ENCODE measurements around the gene GNG11.

Gene GNG11

DNA sequence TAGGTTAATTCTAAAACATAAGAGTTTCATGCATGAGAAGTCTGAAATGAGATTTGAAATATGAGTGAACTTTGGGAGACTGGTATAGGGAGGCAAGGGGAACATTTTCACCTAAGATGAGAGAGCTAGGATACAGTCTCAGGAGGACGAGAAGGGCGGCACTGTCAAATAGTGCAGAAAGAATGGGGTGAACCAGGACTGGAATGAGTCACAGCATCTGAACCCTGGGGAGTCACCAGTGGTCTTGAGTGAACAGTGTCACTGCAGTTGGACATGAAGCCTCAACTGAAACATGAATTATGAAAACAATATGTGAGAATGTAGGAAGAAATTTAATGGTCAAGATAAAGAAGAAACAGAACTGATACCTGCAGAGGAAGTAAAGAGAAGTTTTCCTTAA lies 33.8 kb downstream of the GNG11 start:
- DNase-seq = no peak

DNA sequence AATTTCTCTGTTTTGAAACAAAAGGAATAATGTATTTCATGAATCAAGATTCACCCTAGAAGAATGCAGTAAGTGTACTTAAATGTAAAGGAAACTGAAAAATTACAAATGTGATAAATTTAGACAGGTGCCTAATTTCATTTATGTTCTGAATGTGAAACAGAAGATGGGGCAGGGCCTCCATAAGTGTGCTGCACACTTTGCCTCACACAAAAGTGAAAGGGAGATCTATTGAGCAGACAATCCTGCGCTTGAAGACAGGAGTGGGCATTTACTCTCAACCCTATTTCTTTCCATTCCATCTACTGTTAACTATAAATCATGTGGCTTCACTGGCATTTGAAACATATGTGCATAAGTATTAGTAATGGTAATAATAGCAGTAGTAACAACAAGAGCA lies 36.2 kb downstream of the GNG11 start:
- no peak for DNase-seq

DNA sequence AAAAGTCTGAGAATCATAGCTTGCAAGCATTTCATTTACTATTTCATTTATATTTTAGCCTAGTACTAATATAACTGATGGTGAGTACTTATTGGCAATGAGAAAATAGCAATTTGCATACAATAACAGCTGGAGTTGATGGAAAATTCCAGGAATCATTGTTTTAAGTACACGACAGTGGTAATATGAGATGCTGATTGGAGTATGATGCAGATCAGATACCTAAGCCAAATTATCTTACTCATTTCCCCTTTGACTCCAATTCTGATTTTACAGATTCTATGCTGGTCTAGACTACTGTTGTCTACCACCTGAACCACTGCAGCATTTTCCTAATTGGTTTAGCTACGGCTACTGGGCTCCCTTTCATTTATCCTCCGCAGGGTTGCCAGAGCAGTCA lies 36.7 kb downstream of the GNG11 start:
- no peak for DNase-seq

DNA sequence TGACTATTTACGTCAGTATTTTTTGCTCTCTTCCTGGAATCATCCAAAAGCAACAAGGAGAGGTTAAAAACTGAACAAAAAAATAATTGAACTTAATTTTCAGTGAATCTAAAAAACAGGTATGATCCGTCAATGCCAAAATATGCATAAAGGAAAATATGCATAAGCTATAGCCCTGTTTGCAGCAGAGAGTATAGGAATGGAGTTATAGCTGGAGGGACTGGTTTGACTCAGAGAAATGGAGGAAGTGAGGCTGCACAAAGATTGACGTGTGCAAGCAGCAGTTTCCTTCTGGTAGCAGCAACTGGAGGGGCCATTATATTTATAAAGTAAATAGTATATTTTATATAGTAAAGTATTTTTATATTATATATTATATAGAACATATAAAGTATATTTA lies 37.1 kb downstream of the GNG11 start:
- DNase-seq = no peak

DNA sequence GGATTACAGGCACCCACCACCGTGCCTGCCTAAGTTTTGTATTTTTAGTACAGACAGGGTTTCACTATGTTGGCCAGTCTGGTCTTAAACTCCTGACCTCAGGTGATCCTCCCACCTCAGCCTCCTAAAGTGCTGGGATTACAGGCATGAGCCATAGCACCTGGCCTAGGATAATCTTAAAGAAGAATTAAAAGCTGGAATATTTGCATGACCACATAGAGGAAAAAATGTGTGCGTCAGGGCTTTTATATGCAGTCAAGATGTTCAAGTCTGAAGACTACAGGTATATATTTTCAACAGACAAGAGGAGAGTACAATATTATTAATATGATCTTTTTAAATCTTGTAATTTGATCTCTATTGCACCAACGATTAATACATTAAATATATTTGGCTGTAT lies 39.5 kb downstream of the GNG11 start:
- DNase-seq = no peak

DNA sequence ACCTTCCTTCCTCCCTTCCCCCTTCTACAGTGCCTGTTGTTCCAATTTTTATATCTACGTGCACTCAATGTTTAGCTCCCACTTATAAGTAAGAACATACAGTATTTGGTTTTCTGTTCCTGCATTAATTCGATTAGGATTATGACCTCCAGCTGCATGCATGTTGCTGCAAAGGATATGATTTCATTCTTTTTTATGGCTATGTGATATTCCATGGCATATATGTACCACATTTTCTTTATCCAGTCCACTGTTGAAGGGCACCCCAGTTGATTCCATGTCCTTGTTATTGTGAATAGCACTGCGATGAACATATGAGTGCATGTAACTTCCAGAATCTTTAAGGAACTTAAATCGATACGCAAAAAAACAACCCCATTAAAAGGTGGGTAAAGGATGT lies 42.7 kb downstream of the GNG11 start:
- no peak for DNase-seq

DNA sequence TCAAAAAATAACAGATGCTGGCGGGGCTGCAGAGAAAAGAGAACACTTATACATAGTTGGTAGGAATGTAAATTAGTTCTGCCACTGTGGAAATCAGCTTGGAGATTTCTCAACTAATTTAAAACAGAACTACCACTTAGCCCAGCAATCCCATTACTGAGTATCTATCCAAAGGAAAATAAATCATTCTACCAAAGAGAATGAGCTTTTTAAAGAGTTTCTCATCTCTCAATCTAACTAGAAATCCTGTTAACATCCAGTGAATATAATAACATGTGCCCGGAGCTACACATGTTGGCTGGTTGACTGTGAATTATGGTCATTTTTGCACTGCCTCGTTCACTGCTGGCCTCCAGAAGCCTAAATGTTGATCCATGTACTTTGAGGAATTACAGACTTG lies 43.3 kb downstream of the GNG11 start:
- no peak for DNase-seq

DNA sequence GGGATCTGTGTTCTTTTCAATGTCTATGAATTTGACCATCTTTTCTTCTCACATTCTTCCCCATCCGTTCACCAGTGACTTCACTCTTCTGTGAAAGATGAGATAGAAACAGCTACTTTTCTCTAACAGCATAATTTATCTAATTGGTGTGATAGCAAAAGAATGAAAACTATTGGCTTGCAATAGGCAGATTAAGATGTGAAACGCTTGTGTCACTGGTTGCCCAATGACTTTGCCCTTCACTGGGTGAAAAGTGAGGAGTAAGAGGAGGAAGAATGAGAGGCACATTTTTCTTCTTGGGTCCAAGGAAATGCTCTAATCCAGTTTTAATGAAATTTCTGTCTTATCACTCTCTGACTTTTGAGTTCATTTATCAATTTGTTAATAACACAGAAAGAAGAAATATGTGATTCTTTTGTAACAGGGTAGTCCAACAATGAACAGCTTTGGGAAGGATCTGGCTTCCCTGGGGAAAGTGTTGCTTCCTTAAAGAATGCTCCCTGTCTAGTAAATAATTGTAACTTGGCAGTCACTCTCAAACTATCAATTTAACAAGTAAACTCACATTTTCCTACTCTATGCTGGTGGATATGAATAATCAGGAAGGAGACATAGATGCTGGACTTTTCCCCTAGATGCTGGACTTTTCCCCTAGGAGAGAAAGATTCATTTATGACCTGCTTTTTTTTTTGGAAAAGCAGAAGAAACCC lies 47.5 kb downstream of the GNG11 start:
- DNase-seq = no peak

DNA sequence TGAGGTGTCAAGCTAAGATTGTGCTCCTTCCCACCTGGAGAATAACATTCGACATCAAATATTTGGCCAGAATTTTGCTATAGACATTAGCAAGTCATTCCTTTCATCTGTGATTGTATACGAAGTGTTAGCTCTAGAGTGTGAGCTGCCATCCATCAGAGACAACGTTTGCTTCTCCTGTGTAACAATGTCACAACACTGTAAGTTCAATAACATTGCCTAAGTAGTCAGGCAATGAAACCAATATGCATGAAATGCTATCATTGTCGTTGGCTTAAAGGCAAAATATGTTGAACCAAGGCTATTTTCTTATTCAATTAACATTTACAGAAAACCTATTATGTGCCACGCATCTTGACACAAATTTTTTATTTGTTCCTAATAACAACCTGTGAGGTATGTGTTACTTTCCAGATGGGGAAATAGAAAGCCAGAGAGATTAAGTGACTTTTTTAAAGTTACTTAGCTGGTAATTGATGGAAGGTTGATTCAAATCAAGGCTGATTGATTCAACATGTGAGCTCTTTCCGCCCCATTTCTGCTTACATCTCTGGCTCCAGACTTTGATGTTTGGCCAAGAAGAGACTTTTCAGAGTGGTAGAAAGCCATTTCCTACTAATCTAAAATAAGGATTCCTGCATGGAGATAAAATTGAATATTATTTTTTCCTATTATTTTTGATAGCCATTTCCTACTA lies 50.6 kb downstream of the GNG11 start:
- DNase-seq = no peak

DNA sequence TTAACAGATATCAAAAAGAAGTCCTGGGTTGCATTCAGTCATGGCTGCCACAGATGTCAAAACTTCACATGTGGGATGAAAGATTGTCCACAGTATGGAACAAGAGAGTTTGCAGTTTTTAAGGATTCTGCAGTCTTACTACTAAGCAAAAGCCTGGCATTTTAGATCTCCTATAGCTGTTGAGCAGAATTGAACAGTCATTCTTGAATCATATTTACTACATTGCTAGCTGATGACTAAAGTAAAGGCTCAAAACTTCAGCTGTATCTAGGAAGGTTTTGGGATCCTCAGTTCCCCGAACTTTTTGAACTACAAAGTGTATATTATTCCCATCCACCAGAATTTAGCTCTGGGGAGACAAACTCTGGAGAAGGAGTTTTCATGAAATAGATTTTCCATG lies 51.6 kb downstream of the GNG11 start:
- DNase-seq = no peak

DNA sequence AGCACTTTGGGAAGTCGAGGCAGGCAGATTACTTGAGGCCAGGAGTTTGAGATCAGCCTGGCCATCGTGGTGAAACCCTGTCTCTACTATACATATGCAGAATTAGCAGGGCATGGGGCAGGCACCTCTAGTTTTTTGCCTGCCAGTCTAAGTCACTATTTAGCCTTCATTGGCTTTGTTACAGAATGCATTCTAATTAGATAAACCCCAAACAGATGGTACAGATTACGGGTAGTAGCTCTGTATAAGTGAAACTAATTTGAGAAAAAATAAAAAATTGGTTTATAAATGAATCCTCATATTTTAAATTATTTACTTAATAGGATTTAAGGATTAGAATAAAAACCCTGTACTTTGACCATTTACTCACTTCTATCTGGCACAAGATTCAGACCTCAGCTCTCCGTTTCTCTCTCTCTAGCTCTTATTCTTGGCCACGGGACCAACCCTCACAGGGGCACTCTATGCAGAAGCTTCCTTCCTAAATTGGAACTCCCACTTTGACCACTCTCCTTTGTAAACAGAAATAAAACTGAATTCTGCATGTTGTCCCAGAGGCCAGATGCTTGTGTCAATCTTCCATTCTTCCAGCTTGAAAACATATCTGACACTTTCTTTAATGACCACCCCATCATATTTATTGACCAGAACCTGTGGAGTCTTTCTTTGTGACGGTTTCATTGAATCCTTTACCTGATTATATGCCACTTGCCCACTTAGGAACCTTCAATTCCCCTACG lies 55.8 kb downstream of the GNG11 start:
- no peak for DNase-seq
